Ovary (tissue), 3 donors: Measurements from ENCODE around the gene UBA5.

Source experiments
- CTCF ChIP-seq, 3 donors: fragments of 450-650 bp in 2 of 3; fragments of 200-600 bp in 1 of 3; IDR thresholded peaks; one replicate each; pipeline versions ENCODE4 v1.5.1 to v1.8.0; 2016 to 2022; ENCODE audit warnings: antibody characterized with exemption in 3 of 3, mild to moderate bottlenecking in 1 of 3
- EP300 ChIP-seq: sonication (generic); formaldehyde crosslinking; IDR thresholded peaks from one replicate; pipeline ENCODE4 v1.6.1; 2017; ENCODE audit warnings: antibody characterized with exemption
- POLR2A ChIP-seq: fragments of 450-650 bp; IDR thresholded peaks from one replicate; pipeline ENCODE4 v1.6.1; 2017; ENCODE audit warnings: antibody characterized with exemption, mild to moderate bottlenecking, moderate library complexity
- donor health status: DM: no; HTN: no; CAD: no.

GRCh38 chr3:132630612-132631011 lies 29.5 kb upstream of the UBA5 start:
- TF ChIP-seq CTCF (IDR thresholded peaks at IDR 0.05) (no peak), POLR2A (no peak), EP300 (no peak)
